OCI-LY7 (cell line): ENCODE results near the gene DUSP16. TPM values are rescaled to one million over a fixed set of nuclear protein-coding genes. Genes with fewer than 3 reads are reported as not detected.
A peak's percentile ranks its signal among the peaks of the same experiment; 100 is the strongest.

ENCODE experiments used
- BruUV-seq: library from RNA; stranded (reverse); fragments of 400-500 nt; replicated peaks from 2 replicates; lab custom pipeline; 2021; lab: Mats Ljungman, UMichigan
- CTCF ChIA-PET: fragments of 300-600 bp; sonication (Branson Sonifier 250); formaldehyde crosslinking; loops from one replicate; lab custom pipeline; 2022; ENCODE audit warnings: antibody characterized with exemption; ENCODE audit not compliant: unreplicated experiment; lab: Charles Lee
- POLR2A ChIA-PET: fragments of 300-600 bp; sonication (Branson Sonifier 250); formaldehyde crosslinking; loops from one replicate; lab custom pipeline; 2022; ENCODE audit warnings: antibody characterized with exemption; lab: Charles Lee
- DNase-seq: peaks from one replicate; pipeline ENCODE4 v3.0.0-alpha.2; 2015; ENCODE audit warnings: low spot score
- H2AFZ ChIP-seq: fragments of 200-600 bp; sonication (generic), shearing (Covaris generic); 2 replicates; pipeline ENCODE4 v1.6.1; 2014; ENCODE audit warnings: mild to moderate bottlenecking, antibody characterized with exemption, low read length, moderate library complexity
- H3K27ac ChIP-seq: fragments of 200-600 bp; sonication (generic); 2 replicates; pipeline ENCODE4 v1.5.1; 2014; ENCODE audit warnings: mixed run types, low read depth, mild to moderate bottlenecking, moderate library complexity, low read length, inconsistent platforms; ENCODE audit not compliant: poor library complexity, severe bottlenecking
- H3K36me3 ChIP-seq: fragments of 200-600 bp; sonication (generic); 2 replicates; pipeline ENCODE4 v1.6.1; 2014; ENCODE audit warnings: mild to moderate bottlenecking, antibody characterized with exemption, low read length, moderate library complexity, mixed read lengths; ENCODE audit not compliant: insufficient read depth
- H3K4me1 ChIP-seq: fragments of 200-600 bp; sonication (generic); 2 replicates; pipeline ENCODE4 v1.5.1; 2014; ENCODE audit warnings: mild to moderate bottlenecking, low read length; ENCODE audit not compliant: insufficient read depth, poor library complexity, severe bottlenecking
- H3K4me2 ChIP-seq: fragments of 200-600 bp; sonication (generic); 2 replicates; pipeline ENCODE4 v1.6.1; 2014; ENCODE audit warnings: mild to moderate bottlenecking, low read length
- H3K4me3 ChIP-seq: fragments of 200-600 bp; sonication (generic); 2 replicates; pipeline ENCODE4 v1.5.1; 2014; ENCODE audit warnings: mild to moderate bottlenecking, low read depth, low read length; ENCODE audit not compliant: poor library complexity, severe bottlenecking
- H3K79me2 ChIP-seq: fragments of 200-600 bp; sonication (generic); 2 replicates; pipeline ENCODE4 v1.6.1; 2016; ENCODE audit warnings: low read depth, mild to moderate bottlenecking, low read length, moderate library complexity, mixed read lengths; ENCODE audit not compliant: insufficient read depth
- H3K9me2 ChIP-seq: fragments of 200-600 bp; sonication (generic); 2 replicates; pipeline ENCODE4 v1.6.1; 2016; ENCODE audit warnings: mild to moderate bottlenecking, low read length, mixed read lengths; ENCODE audit not compliant: insufficient read depth
- H3K9me3 ChIP-seq: fragments of 200-600 bp; sonication (generic); 2 replicates; pipeline ENCODE4 v1.6.1; 2014; ENCODE audit warnings: mild to moderate bottlenecking, mixed run types, low read length, mixed read lengths
- H4K20me1 ChIP-seq: fragments of 200-600 bp; sonication (generic); 2 replicates; pipeline ENCODE4 v1.6.1; 2014; ENCODE audit warnings: mild to moderate bottlenecking, antibody characterized with exemption, low read length, moderate library complexity, mixed read lengths; ENCODE audit not compliant: insufficient read depth
- EZH2phosphoT487 ChIP-seq: fragments of 200-600 bp; sonication (generic); IDR thresholded peaks from 2 replicates; pipeline ENCODE4 v1.6.1; 2018; ENCODE audit warnings: low read depth, borderline replicate concordance, mild to moderate bottlenecking, mixed run types, antibody characterized with exemption, low read length, moderate library complexity, mixed read lengths
- intact Hi-C: fragments of 100-400 bp; cut with micrococcal nuclease; formaldehyde crosslinking; loops from one replicate; pipeline ENCODE4 v1.10.0; 2022; ENCODE audit not compliant: unreplicated experiment
- total RNA-seq, 2 experiments: library from RNA; depleted of rRNA in 1 of 2; stranded (reverse); fragments of >200 nt in 1 of 2; shearing (Covaris generic) in 1 of 2; gene quantifications; 2 replicates each; pipeline ENCODE4 v1.2.3, GENCODE V29; 2014 to 2022
- TF ChIP-seq, protein P1 (sequence below): fragments of 200-600 bp; sonication (generic); conservative IDR thresholded peaks from 2 replicates; pipeline ENCODE4 v1.5.1; 2014; ENCODE audit warnings: mild to moderate bottlenecking, antibody characterized with exemption, low read length, moderate library complexity, mixed read lengths

DUSP16 gene
- total RNA-seq, 2 experiments from 2014 or later: 2.8 to 11.8 TPM

DNA sequence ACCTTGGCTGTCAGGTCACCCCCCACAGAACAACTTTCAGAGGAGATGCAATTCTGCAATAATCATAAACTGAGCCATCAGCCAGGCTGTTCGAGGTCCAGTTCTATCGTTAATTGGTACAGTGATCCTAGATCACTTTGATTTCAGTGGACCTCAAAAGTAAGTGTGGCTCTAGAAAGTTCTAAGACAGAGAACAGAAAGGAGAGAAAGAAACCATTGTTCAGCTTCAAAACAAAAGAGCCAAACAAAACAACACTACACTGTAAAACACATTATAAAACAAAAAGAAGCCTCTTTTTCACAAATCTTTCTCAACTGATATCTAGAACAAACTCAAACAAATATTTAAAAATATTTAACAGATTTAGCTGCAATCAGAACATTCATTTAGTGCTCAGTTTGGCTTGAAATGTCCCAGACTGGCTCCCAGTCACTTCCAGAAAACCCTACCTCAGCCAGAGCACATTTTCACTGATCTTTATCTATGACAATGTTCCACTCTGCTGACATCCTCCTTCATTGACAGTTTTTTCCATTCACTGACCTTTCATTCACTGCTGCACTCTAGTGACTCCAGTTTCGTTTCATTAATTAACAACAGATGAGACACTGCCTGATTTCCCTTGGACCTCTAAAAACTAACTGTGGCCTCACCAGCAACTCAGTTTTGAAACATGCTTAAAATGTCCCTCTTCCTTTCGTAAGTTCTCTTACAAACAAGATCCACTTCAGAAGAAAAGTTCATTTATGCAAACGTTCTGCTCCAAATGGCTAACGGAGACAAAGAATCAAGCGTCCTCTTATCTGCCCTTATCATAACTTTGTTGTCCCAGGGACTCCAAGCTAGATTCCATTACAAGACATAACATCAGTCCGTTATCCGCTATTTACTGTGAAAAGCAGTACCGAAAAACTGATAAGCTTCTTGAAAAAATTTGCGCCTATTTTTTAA, 56.8 kb downstream of the DUSP16 start:
- H4K20me1 ChIP-seq: no peaks in the 10 kb centered on the region; the same call in 1 of the 2 replicates
- H3K79me2 ChIP-seq: no peaks in the 10 kb centered on the region
- no peaks in the 10 kb centered on the region for H3K36me3 ChIP-seq
- H3K4me1 ChIP-seq: peaks cover 11% of the 10 kb centered on the region
- peak; percentile 42 for DNase-seq
- no peak overlapping the region for H3K27ac ChIP-seq
- no TSS peak for BruUV-seq
- no peaks in the 10 kb centered on the region for H3K9me3 ChIP-seq
- POLR2A ChIA-PET: interaction anchor here (0.7 to 1.2 kb wide), 2 partner anchors 14 to 31 kb away, joined by 3 to 4 read pairs; no protein-coding TSS in a partner anchor
- TF ChIP-seq, protein P1, sequence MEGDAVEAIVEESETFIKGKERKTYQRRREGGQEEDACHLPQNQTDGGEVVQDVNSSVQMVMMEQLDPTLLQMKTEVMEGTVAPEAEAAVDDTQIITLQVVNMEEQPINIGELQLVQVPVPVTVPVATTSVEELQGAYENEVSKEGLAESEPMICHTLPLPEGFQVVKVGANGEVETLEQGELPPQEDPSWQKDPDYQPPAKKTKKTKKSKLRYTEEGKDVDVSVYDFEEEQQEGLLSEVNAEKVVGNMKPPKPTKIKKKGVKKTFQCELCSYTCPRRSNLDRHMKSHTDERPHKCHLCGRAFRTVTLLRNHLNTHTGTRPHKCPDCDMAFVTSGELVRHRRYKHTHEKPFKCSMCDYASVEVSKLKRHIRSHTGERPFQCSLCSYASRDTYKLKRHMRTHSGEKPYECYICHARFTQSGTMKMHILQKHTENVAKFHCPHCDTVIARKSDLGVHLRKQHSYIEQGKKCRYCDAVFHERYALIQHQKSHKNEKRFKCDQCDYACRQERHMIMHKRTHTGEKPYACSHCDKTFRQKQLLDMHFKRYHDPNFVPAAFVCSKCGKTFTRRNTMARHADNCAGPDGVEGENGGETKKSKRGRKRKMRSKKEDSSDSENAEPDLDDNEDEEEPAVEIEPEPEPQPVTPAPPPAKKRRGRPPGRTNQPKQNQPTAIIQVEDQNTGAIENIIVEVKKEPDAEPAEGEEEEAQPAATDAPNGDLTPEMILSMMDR: no peak
- no peak for TF ChIP-seq EZH2phosphoT487
- no peak overlapping the region for H3K4me3 ChIP-seq
- intact Hi-C loops: no loop called here
- CTCF ChIA-PET: no interaction called here
- H3K4me2 ChIP-seq: peak overlapping the region; percentile 32; the same call in 1 of the 2 replicates
- H3K9me2 ChIP-seq: no peaks in the 10 kb centered on the region
- H2AFZ ChIP-seq: no peak overlapping the region

- Histone ChIP-seq H3K9me3 (no peaks in the 10 kb centered on the region), H3K4me3 (no peak overlapping the region), H3K9me2 (no peaks in the 10 kb centered on the region), H3K27ac (no peak overlapping the region), H2AFZ (no peak overlapping the region), H3K36me3 (no peaks in the 10 kb centered on the region), H4K20me1 (no peaks in the 10 kb centered on the region; the same call in 1 of the 2 replicates), H3K4me1 (peaks cover 11% of the 10 kb centered on the region), H3K79me2 (no peaks in the 10 kb centered on the region), H3K4me2 (no peak overlapping the region)
- DNase-seq: no peak
- ChIA-PET POLR2A (interaction anchor here (0.6 kb wide), 1 partner anchor 421 kb away, joined by 3 read pairs; no protein-coding TSS in a partner anchor), CTCF (no interaction called here)
- intact Hi-C loops: no loop called here
- TF ChIP-seq, protein P1: peak; percentile 16; the same call in 1 of the 2 replicates
- no peak for TF ChIP-seq EZH2phosphoT487
- no TSS peak for BruUV-seq
Observed at GRCh38 chr12:12503384-12504078, 59.1 kb downstream of the DUSP16 start.
